ENCODE measurements around the gene MOCOS.

MOCOS gene

DNA sequence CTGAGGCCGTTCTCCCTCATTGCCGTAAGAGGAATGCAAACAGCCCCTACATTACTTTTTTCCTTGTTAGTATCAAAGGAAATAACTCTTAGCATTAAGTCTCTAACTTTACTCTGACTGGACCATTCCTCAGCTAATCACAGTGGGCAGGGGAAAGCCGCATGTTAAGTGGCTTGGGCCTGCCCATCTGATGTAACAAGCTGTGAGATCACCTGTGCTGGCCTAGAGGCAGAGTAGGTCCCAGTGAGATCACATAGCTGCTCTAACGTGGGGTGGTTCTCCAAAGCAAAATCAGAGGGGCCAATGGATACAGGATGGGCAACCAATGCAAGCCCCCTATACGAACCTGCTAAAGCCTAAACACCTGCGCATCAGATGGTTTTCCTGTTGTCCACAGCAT is 5.9 kb upstream of the MOCOS start:
- no peak for ATAC-seq

DNA sequence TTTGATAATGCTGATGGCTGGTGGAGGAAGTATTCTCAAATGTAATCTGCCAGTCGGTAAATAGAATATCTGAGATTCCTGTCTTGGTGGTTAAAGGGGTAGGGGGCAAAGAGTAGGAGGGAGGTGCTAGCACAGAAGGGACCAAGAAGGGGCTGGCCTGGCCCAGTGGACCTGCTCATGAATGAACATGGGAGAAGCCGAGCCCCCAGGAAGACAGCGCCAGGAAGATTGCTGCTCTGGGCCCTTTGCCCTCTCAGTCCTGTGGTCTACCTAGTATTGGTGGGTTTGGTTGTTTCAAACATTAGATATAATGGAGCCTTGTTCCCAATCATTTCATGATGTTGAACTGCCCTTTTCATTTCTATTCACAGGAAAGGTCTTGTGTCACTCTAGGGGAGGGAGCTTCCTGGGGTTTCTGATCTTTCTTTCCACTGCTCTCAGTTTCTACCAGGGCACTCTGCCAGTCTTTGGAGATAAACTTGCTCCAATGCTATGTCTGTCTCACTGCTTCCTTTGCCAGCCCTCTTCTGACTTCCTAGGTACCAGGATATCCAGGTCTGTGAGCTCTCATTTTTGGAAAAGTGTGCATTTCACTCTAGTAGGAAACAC is 5.3 kb upstream of the MOCOS start:
- no peak for ATAC-seq

- ATAC-seq: no peak
Measured at GRCh38 chr18:36183033-36183432, 4.3 kb upstream of the MOCOS start.

DNA sequence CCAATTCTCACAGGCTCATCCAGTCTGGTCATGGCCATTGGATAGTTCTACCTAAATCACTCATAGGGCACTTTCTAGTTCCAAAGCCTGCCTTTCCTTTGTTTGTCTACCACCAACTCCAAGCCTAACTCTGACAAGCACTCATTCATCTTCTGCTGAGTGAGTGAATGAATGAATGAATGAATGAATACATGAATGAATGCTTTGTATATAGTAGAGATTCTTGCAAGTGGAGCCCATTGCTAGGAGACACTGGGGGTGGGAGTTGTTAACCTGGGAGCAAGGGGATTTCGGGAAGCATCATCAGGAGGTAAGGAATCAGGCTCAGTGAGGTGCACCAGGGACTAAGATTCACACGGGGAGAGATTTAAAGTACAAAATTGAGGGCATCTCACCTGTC is 3.3 kb upstream of the MOCOS start:
- ATAC-seq: no peak

DNA sequence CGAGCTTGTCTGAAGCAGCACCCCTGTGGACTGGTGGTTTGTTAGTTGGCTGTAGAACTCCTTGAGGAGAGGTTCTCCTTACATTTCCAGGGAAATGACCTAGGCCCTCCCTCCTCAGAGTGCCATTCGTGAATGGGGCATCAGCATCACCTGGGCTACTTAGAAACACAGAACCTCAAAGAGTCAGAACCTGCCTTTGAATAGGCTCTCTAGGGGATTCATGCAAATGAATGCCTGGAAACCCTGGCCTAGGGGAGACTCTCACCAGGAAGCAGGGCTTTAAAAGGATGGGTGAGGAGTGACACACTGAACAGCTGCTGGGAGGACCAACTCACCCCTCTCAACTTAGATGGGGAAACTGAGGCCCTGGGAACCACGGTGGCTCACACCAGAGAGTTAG is 2.1 kb upstream of the MOCOS start:
- no peak for ATAC-seq

DNA sequence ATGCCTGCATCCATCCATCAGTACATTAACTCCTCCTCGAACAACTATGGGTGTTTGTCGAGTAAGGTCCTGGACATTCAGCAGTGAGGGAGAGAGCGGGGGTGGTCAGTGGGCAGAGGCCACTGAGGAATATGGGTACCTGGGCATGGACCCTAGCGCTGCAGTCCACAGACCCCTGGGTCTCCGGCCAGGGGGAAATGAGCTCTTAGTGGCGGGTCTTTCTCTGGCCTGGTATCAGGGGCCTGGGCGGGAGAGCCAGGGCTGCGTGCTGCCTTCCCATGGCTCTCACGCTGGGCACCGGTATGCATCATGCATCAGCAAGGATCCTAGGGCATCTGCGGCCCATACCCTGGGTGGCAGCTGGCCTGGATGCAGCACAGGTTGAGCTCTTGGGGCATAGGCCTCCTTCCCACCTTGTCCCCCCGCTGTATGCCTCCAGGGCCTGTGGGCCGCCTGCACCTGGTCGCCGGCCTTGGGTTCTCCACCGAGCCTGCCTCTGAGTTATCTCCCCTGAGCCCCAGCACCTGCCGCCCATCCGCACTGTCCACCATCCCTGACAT is 1.3 kb upstream of the MOCOS start:
- no peak for ATAC-seq

- ATAC-seq: peak in 1 of 2 donors; percentile 18
Measured at GRCh38 chr18:36186461-36187192, 670 bp upstream of the MOCOS start.

GRCh38 chr18:36187826-36188721 is 777 bp downstream of the MOCOS start:
- no peak for ATAC-seq

- ATAC-seq: no peak
Measured at GRCh38 chr18:36188916-36189315, 1.6 kb downstream of the MOCOS start.

GRCh38 chr18:36189486-36189885 is 2.2 kb downstream of the MOCOS start:
- ATAC-seq: no peak

DNA sequence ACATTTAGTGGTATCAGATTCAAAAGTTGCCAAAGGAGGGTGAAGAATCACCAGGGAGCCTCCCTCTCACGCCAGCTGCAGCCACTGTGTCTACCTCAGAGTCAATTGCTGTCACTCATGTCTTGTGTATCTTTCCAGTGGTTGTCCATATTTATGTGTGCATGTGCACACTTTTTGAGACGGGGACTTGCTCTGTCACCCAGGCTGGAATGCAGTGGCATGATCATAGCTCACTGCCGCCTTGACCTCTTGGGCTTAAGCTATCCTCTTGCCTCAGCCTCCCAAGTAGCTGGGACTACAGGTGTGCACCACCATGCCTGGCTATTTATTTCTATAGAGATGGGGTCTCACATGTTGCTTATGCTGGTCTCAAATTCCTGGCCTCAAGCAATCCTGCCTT is 4.0 kb downstream of the MOCOS start:
- no peak for ATAC-seq

DNA sequence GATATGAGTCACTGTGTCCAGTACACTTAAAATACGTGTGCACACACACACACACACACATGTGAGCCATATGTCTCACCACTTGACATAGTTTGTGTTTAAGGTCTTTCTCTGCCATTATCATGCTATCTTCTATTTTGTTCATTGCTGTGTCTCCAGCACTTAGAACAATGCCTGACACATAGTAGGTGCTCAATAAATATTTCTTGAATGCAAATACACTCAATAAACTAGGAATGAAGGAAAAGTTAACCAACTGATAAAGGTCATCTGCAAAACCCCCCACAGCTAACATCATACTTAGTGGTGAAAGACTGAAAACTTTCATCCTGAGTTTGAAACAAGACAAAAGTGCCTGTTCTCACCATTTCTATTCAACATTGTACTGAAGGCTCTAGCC is 4.4 kb downstream of the MOCOS start:
- ATAC-seq: no peak

DNA sequence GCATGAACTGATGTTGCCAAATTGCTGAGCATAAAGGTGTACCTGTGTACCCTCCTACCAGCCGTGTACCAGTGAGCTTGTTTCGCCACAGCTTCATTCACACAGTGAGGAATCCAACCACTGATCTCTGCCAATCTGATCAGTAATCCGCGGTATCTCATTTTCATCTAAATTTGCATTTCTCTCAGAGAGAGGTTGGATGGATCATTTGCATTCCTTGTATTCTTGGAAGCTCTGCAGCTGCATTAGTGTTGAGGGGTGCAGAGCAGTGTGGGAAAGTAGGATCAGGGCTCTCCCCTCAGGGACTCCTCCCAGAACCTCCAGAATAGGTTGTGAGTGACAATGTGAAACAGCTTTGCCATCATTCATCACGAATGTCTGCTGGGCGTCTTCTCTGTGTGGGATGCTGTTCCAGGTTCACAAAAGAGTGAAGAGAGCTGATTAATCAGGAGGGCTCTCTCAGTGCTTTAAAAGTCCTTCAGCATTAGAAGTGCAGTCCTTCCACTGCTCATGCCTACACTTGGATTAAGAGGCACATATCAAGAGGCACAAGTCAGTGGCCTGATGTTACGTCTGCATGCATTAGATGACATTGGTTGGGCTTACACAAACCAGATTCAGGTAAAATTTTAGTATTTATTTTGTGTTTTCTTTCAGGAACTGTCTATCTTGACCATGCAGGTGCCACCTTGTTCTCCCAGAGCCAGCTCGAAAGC is 7.5 kb downstream of the MOCOS start:
- ATAC-seq: no peak

- no peak for ATAC-seq
Measured at GRCh38 chr18:36195427-36196122, 8.3 kb downstream of the MOCOS start.

DNA sequence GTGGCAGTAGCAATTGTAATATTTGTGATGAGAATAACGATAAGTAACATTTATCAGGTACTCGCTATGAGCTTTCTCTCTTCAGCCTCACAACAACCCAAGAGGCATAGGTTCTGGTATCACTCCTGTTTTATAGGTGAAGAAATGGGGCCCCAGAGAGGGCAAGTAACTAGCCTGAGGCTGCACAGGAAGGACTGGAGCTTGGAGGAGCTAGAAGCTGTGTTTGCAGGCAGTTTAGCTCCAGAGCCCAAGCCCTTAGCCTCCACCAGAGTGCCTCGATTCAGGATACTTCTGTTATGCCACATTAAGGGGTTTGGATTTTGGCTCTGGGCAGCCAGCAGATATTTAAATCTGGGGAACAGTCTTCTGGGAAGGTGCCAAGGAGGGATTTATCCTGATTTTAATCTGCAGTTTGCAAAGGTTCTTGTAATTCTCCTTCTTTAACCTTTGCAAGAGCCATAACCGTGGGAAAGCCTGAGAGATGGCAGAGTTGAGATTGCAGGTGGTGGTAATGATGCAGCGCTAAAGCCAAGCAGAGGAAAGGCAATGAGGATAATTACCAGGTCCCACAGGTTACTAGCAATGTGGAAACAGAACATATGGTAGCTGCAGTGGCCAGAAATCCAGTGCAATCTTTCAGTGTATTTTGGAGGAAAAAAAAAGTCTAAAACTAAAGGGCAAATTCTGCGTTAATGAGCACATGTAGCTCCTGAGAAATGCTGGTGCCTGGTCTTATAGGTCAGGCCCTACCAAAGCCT is 9.1 kb downstream of the MOCOS start:
- ATAC-seq: no peak

DNA sequence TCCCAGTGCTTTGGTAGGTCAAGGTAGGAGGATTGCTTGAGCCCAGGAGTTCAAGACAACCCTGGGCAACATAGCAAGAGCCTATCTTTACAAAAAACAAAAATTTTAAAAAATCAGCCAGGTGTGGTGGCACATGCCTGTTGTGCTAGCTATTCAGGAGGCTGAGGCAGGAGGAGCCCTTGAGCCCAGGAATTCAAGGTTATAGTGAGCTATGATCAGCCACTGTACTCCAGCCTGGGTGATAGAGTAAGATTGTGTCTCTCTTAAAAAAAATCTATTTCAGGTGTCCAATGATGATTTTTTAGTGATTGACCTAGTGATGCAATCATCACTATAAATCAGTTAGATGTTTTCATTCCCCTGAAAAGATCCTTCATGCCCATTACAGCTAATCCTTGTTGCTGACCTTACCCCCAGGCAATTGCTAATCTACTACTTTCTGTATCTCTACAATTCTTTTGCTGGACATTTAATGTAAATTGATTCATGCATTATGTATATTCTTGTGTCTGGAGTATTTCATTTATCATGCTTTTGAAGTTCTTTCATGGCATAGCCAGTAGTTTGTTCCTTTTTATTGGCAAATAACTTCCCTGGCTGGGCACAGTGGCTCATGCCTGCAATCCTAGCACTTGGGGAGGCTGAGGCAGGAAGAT is 10.3 kb downstream of the MOCOS start:
- no peak for ATAC-seq

GRCh38 chr18:36199691-36200295 is 12.5 kb downstream of the MOCOS start:
- ATAC-seq: no peak

DNA sequence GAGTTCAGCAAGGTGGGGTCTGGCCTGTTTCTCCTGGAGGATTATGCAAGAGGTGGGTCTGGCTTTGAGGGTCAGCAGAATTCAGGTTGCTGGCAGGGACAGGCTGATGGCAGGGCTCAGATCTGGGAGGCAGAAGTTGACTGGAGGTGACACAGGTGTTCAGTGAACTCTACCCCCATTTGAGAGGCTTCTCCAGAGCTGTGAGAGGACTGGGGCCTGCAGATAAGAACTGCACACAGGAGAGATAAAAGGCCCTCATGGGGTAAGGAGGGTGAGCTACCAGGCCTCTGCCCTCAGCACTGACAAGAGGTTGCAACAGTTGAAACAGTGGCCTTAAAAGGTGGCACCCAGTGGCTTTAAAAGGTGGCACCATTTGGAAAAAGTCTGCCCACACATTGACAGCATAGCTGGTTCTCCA is 13.1 kb downstream of the MOCOS start:
- no peak for ATAC-seq

- no peak for ATAC-seq
Measured at GRCh38 chr18:36201765-36202164, 14.5 kb downstream of the MOCOS start.

DNA sequence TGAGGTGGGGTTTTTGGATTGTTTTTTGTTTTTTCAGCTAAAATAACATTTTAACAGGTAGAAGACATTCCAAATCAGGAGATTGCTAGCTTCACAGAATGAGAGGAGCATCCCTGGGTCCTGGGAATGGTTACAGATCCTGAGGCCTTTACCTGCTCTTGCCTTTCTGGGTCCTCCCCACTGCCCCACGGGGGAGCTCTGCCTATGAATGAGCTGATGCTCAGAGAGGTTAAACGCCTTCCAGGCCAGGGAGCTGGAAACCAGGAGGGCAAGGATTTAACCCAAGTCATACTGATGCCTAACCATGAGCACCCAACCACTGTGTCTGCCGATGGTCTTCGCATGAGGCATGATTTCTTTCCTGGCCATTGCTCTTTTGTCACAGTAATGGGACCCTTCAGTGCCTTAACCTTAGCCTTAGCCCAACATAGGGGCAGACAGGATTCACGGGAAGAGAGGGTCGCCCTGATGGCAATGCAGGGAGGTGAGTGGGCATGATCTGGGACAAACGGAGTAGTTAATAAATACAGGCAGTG is 16.1 kb downstream of the MOCOS start:
- ATAC-seq: no peak

Data from activated CD4-positive, CD25-positive, alpha-beta regulatory T cell treated with anti-CD3 and anti-CD28 coated beads, Interleukin-2, amount 50 U/mL, for 24 hours (primary cell).